HepG2 (cell line): ENCODE measurements around the gene UBE2O. TPM values are rescaled to one million over a fixed set of nuclear protein-coding genes. Genes with fewer than 3 reads are reported as not detected.
A peak's percentile ranks its signal among the peaks of the same experiment; 100 is the strongest.

Experiments
- GABPB1 ChIP-seq: IDR thresholded peaks from 2 replicates; pipeline ENCODE4 v1.6.1; 2016; ENCODE audit warnings: mild to moderate bottlenecking, missing genetic modification reagents, moderate library complexity, missing compliant biosample characterization
- HCFC1 ChIP-seq: fragments of 150-350 bp; IDR thresholded peaks from 2 replicates; pipeline ENCODE4 v1.6.1; 2014; ENCODE audit warnings: low read depth, low read length
- KLF6 ChIP-seq: IDR thresholded peaks from 2 replicates; pipeline ENCODE4 v1.8.0; 2016; ENCODE audit warnings: missing biosample characterization, missing genetic modification reagents
- RBM22 ChIP-seq: fragments of 200-400 bp; formaldehyde crosslinking; optimal IDR thresholded peaks from 2 replicates; pipeline ENCODE3; 2017; ENCODE audit warnings: mild to moderate bottlenecking, low read length, moderate library complexity
- RORA ChIP-seq: sonication (generic); formaldehyde crosslinking; IDR thresholded peaks from 2 replicates; pipeline ENCODE4 v1.5.0; 2020; ENCODE audit warnings: mild to moderate bottlenecking, missing genetic modification reagents, moderate library complexity
- SKI ChIP-seq: fragments of 450-650 bp; IDR thresholded peaks from one replicate; pipeline ENCODE4 v1.6.1; 2018; ENCODE audit warnings: mild to moderate bottlenecking; ENCODE audit not compliant: partially characterized antibody
- THAP11 ChIP-seq: IDR thresholded peaks from 2 replicates; pipeline ENCODE4 v1.6.1; 2016; ENCODE audit warnings: missing biosample characterization, missing genetic modification reagents
- TOPORS ChIP-seq: sonication (generic); formaldehyde crosslinking; IDR thresholded peaks from 2 replicates; pipeline ENCODE4 v1.8.0; 2023; ENCODE audit warnings: mild to moderate bottlenecking, missing genetic modification reagents
- ZNF160 ChIP-seq: sonication (generic); formaldehyde crosslinking; IDR thresholded peaks from 2 replicates; pipeline ENCODE4 v1.8.0; 2022; ENCODE audit warnings: mild to moderate bottlenecking, inconsistent platforms, missing genetic modification reagents
- ZNF24 ChIP-seq: fragments of 450-650 bp; IDR thresholded peaks from 2 replicates; pipeline ENCODE4 v1.6.1; 2017; ENCODE audit warnings: antibody characterized with exemption, mild to moderate bottlenecking
- ZNF331 ChIP-seq: sonication (generic); formaldehyde crosslinking; IDR thresholded peaks from 2 replicates; pipeline ENCODE4 v1.4.0; 2020; ENCODE audit warnings: missing genetic modification reagents
- ZNF431 ChIP-seq: sonication (generic); formaldehyde crosslinking; IDR thresholded peaks from 2 replicates; pipeline ENCODE4 v1.9.0; 2022; ENCODE audit warnings: missing genetic modification reagents, low read depth, mild to moderate bottlenecking, borderline replicate concordance
- ZNF678 ChIP-seq: sonication (generic); formaldehyde crosslinking; IDR thresholded peaks from 2 replicates; pipeline ENCODE4 v1.4.0; 2020; ENCODE audit warnings: mild to moderate bottlenecking, missing genetic modification reagents
- ZNF703 ChIP-seq: sonication (generic); formaldehyde crosslinking; IDR thresholded peaks from 2 replicates; pipeline ENCODE4 v1.5.1; 2020; ENCODE audit warnings: missing genetic modification reagents, mild to moderate bottlenecking, moderate library complexity, borderline replicate concordance
- ZNF790 ChIP-seq: sonication (generic); formaldehyde crosslinking; IDR thresholded peaks from 2 replicates; pipeline ENCODE4 v1.8.0; 2022; ENCODE audit warnings: missing genetic modification reagents, mild to moderate bottlenecking, borderline replicate concordance
- ZSCAN29 ChIP-seq: sonication (generic); formaldehyde crosslinking; conservative IDR thresholded peaks from 2 replicates; pipeline ENCODE4 v1.4.0; 2020; ENCODE audit warnings: mild to moderate bottlenecking, missing genetic modification reagents
- polyA plus RNA-seq, 8 experiments: library from polyadenylated mRNA; depleted of rRNA in 3 of 8; stranded (reverse) in 7 of 8; unstranded in 1 of 8; fragments of >200 nt; fragmentation: Illumina TruSeq in 4 of 8; extraction: Trizol in 4 of 8; gene quantifications; 2 replicates each; pipeline versions ENCODE4 v1.2.1 to v1.2.3, GENCODE V29; 2011 to 2016; ENCODE audit warnings: low read depth in 4 of 8, missing spikeins in 1 of 8, mixed read lengths in 1 of 8; ENCODE audit not compliant: insufficient read depth in 1 of 8
- total RNA-seq, 5 experiments: library from RNA; depleted of rRNA; stranded (reverse); fragments of >200 nt; fragmentation: Illumina TruSeq; extraction: Trizol; gene quantifications; 2 replicates each; pipeline ENCODE4 v1.2.3, GENCODE V29; 2016; ENCODE audit warnings: low read depth in 1 of 5
- TF ChIP-seq, protein P1 (sequence below): IDR thresholded peaks from 2 replicates; pipeline ENCODE4 v1.6.1; 2018; ENCODE audit warnings: missing genetic modification reagents, mild to moderate bottlenecking, missing compliant biosample characterization
- TF ChIP-seq, protein P2 (sequence below): IDR thresholded peaks from 2 replicates; pipeline ENCODE4 v1.6.1; 2016; ENCODE audit warnings: control low read depth
- TF ChIP-seq, protein P3 (sequence below): sonication (generic); formaldehyde crosslinking; IDR thresholded peaks from 2 replicates; pipeline ENCODE4 v1.8.0; 2022; ENCODE audit warnings: missing genetic modification reagents, mild to moderate bottlenecking, borderline replicate concordance
- TF ChIP-seq, protein P4 (sequence below): sonication (generic); formaldehyde crosslinking; IDR thresholded peaks from 2 replicates; pipeline ENCODE4 v1.5.1; 2020; ENCODE audit warnings: missing genetic modification reagents, mild to moderate bottlenecking, borderline replicate concordance
- TF ChIP-seq, protein P5 (sequence below): sonication (generic); formaldehyde crosslinking; IDR thresholded peaks from 2 replicates; pipeline ENCODE4 v1.4.0; 2020; ENCODE audit warnings: missing genetic modification reagents, borderline replicate concordance

Gene UBE2O
- total and polyA plus RNA-seq, 2 of the 13 experiments (the other 11 are each of a cell fraction or from before 2014, with no cell fraction given) = 21.5 to 23.5 TPM

DNA sequence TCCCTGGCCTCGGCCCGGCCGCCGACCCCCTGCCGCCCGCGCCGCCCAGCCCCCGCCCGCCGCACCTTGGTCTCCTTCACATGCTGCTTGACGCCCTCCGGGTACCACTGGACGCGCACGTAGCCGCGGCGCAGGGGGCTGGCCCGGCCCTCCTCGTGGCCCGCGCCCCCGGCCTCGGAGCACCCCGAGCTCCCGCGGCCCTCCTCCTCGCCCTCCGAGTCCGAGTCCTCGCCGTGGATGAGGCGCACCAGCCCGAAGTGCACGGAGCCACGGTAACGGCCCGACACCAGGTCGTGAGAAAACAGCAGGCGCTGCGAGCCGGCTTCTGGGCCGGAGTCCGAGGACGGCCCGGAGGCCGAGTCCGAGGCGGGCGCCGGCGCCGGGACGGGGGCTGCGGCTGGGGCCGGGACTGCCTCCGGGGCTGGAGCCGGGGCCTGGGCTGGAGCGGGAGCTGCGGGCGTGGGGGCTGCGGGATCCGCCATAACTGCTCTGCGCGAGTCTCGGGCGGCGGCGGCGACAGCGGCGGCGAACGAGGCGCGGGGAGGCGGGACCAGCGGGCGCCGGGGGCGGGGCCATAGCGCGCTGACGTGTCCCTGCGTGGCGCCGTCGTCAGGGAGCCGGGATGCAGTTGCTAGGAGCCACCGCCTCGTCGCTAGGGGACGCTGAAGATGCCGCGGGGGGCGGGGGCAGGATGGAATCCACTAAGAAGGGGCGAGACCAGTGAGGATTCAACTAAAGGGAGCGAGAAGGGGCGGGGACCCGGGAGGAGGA lies at the start of gene UBE2O (continued):
- TF ChIP-seq, protein P1, sequence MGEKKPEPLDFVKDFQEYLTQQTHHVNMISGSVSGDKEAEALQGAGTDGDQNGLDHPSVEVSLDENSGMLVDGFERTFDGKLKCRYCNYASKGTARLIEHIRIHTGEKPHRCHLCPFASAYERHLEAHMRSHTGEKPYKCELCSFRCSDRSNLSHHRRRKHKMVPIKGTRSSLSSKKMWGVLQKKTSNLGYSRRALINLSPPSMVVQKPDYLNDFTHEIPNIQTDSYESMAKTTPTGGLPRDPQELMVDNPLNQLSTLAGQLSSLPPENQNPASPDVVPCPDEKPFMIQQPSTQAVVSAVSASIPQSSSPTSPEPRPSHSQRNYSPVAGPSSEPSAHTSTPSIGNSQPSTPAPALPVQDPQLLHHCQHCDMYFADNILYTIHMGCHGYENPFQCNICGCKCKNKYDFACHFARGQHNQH = 0 out of 2 replicates have a peak, but pooled peaks have one; percentile 27
- TF ChIP-seq GABPB1 (CRISPR knock-in tag) = peak; percentile 60; the same call in 1 of the 2 replicates
- TF ChIP-seq ZNF703 = 0 out of 2 replicates have a peak, but pooled peaks have one; percentile 44
- peak; percentile 100 for TF ChIP-seq RBM22
- no peak for TF ChIP-seq HCFC1
- peak; percentile 50 for TF ChIP-seq KLF6 (CRISPR knock-in tag)
- TF ChIP-seq, protein P2, sequence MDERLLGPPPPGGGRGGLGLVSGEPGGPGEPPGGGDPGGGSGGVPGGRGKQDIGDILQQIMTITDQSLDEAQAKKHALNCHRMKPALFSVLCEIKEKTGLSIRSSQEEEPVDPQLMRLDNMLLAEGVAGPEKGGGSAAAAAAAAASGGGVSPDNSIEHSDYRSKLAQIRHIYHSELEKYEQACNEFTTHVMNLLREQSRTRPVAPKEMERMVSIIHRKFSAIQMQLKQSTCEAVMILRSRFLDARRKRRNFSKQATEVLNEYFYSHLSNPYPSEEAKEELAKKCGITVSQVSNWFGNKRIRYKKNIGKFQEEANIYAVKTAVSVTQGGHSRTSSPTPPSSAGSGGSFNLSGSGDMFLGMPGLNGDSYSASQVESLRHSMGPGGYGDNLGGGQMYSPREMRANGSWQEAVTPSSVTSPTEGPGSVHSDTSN (CRISPR knock-in tag) = no peak
- TF ChIP-seq, protein P3, sequence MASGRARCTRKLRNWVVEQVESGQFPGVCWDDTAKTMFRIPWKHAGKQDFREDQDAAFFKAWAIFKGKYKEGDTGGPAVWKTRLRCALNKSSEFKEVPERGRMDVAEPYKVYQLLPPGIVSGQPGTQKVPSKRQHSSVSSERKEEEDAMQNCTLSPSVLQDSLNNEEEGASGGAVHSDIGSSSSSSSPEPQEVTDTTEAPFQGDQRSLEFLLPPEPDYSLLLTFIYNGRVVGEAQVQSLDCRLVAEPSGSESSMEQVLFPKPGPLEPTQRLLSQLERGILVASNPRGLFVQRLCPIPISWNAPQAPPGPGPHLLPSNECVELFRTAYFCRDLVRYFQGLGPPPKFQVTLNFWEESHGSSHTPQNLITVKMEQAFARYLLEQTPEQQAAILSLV (CRISPR knock-in tag) = 0 out of 2 replicates have a peak, but pooled peaks have one; percentile 71
- TF ChIP-seq, protein P4, sequence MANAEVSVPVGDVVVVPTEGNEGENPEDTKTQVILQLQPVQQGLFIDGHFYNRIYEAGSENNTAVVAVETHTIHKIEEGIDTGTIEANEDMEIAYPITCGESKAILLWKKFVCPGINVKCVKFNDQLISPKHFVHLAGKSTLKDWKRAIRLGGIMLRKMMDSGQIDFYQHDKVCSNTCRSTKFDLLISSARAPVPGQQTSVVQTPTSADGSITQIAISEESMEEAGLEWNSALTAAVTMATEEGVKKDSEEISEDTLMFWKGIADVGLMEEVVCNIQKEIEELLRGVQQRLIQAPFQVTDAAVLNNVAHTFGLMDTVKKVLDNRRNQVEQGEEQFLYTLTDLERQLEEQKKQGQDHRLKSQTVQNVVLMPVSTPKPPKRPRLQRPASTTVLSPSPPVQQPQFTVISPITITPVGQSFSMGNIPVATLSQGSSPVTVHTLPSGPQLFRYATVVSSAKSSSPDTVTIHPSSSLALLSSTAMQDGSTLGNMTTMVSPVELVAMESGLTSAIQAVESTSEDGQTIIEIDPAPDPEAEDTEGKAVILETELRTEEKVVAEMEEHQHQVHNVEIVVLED (CRISPR knock-in tag) = peak; percentile 96
- TF ChIP-seq TOPORS = no peak
- peak; percentile 11; the same call in 1 of the 2 replicates for TF ChIP-seq ZNF331 (CRISPR knock-in tag)
- TF ChIP-seq THAP11 (CRISPR knock-in tag) = peak; percentile 54; the same call in 1 of the 2 replicates
- no peak for TF ChIP-seq SKI
- 0 out of 2 replicates have a peak, but pooled peaks have one; percentile 12 for TF ChIP-seq ZNF678 (CRISPR knock-in tag)
- peak; percentile 55; the same call in 1 of the 2 replicates for TF ChIP-seq ZNF790 (CRISPR knock-in tag)
- TF ChIP-seq RORA = no peak
- TF ChIP-seq ZNF160 = peak; percentile 14; the same call in 1 of the 2 replicates
- 0 out of 2 replicates have a peak, but pooled peaks have one; percentile 66 for TF ChIP-seq ZSCAN29 (CRISPR knock-in tag)
- TF ChIP-seq ZNF24 = no peak
- TF ChIP-seq, protein P5, sequence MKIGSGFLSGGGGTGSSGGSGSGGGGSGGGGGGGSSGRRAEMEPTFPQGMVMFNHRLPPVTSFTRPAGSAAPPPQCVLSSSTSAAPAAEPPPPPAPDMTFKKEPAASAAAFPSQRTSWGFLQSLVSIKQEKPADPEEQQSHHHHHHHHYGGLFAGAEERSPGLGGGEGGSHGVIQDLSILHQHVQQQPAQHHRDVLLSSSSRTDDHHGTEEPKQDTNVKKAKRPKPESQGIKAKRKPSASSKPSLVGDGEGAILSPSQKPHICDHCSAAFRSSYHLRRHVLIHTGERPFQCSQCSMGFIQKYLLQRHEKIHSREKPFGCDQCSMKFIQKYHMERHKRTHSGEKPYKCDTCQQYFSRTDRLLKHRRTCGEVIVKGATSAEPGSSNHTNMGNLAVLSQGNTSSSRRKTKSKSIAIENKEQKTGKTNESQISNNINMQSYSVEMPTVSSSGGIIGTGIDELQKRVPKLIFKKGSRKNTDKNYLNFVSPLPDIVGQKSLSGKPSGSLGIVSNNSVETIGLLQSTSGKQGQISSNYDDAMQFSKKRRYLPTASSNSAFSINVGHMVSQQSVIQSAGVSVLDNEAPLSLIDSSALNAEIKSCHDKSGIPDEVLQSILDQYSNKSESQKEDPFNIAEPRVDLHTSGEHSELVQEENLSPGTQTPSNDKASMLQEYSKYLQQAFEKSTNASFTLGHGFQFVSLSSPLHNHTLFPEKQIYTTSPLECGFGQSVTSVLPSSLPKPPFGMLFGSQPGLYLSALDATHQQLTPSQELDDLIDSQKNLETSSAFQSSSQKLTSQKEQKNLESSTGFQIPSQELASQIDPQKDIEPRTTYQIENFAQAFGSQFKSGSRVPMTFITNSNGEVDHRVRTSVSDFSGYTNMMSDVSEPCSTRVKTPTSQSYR (CRISPR knock-in tag) = peak; percentile 75; the same call in 1 of the 2 replicates
- peak; percentile 74; the same call in 1 of the 2 replicates for TF ChIP-seq ZNF431 (CRISPR knock-in tag)
